HCT116 (cell line): ENCODE measurements around the gene GATAD2A.

ENCODE experiments used
- CTCF ChIP-seq, 3 experiments: fragments of 200-600 bp in 1 of 3; sonication (generic) in 1 of 3; IDR thresholded peaks in 2 of 3; conservative IDR thresholded peaks in 1 of 3; 2 replicates each; pipeline ENCODE4 v1.5.1; 2012 to 2017; ENCODE audit warnings: low read depth in 2 of 3, low read length in 2 of 3, antibody characterized with exemption in 1 of 3, borderline replicate concordance in 1 of 3, control low read depth in 1 of 3, mild to moderate bottlenecking in 1 of 3, mixed read lengths in 1 of 3, mixed run types in 1 of 3, moderate library complexity in 1 of 3; ENCODE audit not compliant: insufficient read depth in 1 of 3
- POLR2A ChIP-seq: IDR thresholded peaks from 2 replicates; pipeline ENCODE4 v1.7.0; 2011; ENCODE audit warnings: borderline replicate concordance; ENCODE audit not compliant: insufficient read depth, insufficient read length; ENCODE audit errors: extremely low read depth
- POLR2AphosphoS5 ChIP-seq: IDR thresholded peaks from 2 replicates; pipeline ENCODE4 v1.6.1; 2011; ENCODE audit warnings: mild to moderate bottlenecking, low read depth, low read length, moderate library complexity
- RAD21 ChIP-seq: IDR thresholded peaks from 2 replicates; pipeline ENCODE4 v1.6.1; 2012; ENCODE audit warnings: low read depth, mild to moderate bottlenecking
- SP1 ChIP-seq: IDR thresholded peaks from 2 replicates; pipeline ENCODE4 v1.6.1; 2012; ENCODE audit warnings: low read depth
- ZBTB33 ChIP-seq: IDR thresholded peaks from 2 replicates; pipeline ENCODE4 v1.6.1; 2011; ENCODE audit warnings: mild to moderate bottlenecking, low read length, moderate library complexity; ENCODE audit not compliant: insufficient replicate concordance; ENCODE audit errors: extremely low read depth

GRCh38 chr19:19409205-19409604 lies 3.7 kb downstream of the GATAD2A start:
- no peak for TF ChIP-seq CTCF (IDR thresholded peaks at IDR 0.05 in 2 of 3, conservative IDR thresholded peaks at IDR 0.05 in 1 of 3; ENCODE audit: borderline replicate concordance in 1 of 3, insufficient read depth in 1 of 3, low read depth in 2 of 3, low read length in 2 of 3)
- no peak for TF ChIP-seq ZBTB33
- TF ChIP-seq POLR2A = no peak
- no peak for TF ChIP-seq SP1
- no peak for TF ChIP-seq POLR2AphosphoS5
- TF ChIP-seq RAD21 = no peak
